ENCODE data around the gene YBEY.

The YBEY gene

GRCh38 chr21:46264690-46265144 is 21.4 kb upstream of the YBEY start:
- DNase-seq: no peak

GRCh38 chr21:46265736-46266525 is 20.2 kb upstream of the YBEY start:
- DNase-seq: no peak

- no peak for DNase-seq
These were observed 19.2 kb upstream of the YBEY start for GRCh38 chr21:46266946-46267345.

- DNase-seq: no peak
These were observed 17.8 kb upstream of the YBEY start for GRCh38 chr21:46268371-46268770.

GRCh38 chr21:46269466-46269865 is 16.7 kb upstream of the YBEY start:
- DNase-seq: no peak

- no peak for DNase-seq
These were observed 12.8 kb upstream of the YBEY start for GRCh38 chr21:46273341-46273740.

- DNase-seq: no peak
These were observed 11.2 kb upstream of the YBEY start for GRCh38 chr21:46274797-46275390.

GRCh38 chr21:46284077-46284644 is 2.0 kb upstream of the YBEY start:
- DNase-seq: no peak

- DNase-seq: no peak
These were observed 1.4 kb upstream of the YBEY start for GRCh38 chr21:46284733-46285132.

- no peak for DNase-seq
These were observed 908 bp upstream of the YBEY start, which contains the start of gene MCM3AP for GRCh38 chr21:46285206-46285661. TSS of gene MCM3AP (minus strand) at chr21:46285611. CDS start at chr21:46285286, 325 bp downstream.

GRCh38 chr21:46286648-46287002 is 483 bp downstream of the YBEY start:
- no peak for DNase-seq

- DNase-seq: no peak
These were observed 1.4 kb downstream of the YBEY start for GRCh38 chr21:46287541-46287940.

GRCh38 chr21:46289655-46290179 is 3.6 kb downstream of the YBEY start:
- DNase-seq: no peak

- no peak for DNase-seq
These were observed 5.4 kb downstream of the YBEY start for GRCh38 chr21:46291561-46291960.

- no peak for DNase-seq
These were observed 8.6 kb downstream of the YBEY start for GRCh38 chr21:46294647-46295176.

GRCh38 chr21:46295177-46295770 is 9.1 kb downstream of the YBEY start:
- no peak for DNase-seq

GRCh38 chr21:46295996-46296752 is 10.0 kb downstream of the YBEY start:
- DNase-seq: peak; percentile 89

- DNase-seq: peak; percentile 37
These were observed 11.5 kb downstream of the YBEY start for GRCh38 chr21:46297338-46298271.

GRCh38 chr21:46299167-46299566 is 13.0 kb downstream of the YBEY start:
- no peak for DNase-seq

GRCh38 chr21:46301759-46302158 is 15.6 kb downstream of the YBEY start:
- DNase-seq: no peak

- DNase-seq: no peak
These were observed 18.3 kb downstream of the YBEY start for GRCh38 chr21:46304437-46304836.
